Measurements from ENCODE around the gene MBD4.

The MBD4 gene

GRCh38 chr3:129463716-129464115 lies 24.0 kb upstream of the MBD4 start:
- POLR2A ChIA-PET = no interaction called here
- no peak for TF ChIP-seq CTCF (IDR thresholded peaks at IDR 0.05; ENCODE audit: control extremely low read depth, extremely low read depth, low read depth, missing control alignments)
- no peak for DNase-seq (ENCODE audit: extremely low spot score)
- CTCF ChIA-PET = interaction anchor here (0.8 to 1.9 kb wide), 8 partner anchors 11 to 494 kb away, joined by 3 to 6 read pairs (median 4); no protein-coding TSS in a partner anchor

- CTCF ChIA-PET = interaction anchor here (1.0 to 1.9 kb wide), 4 partner anchors 12 to 80 kb away, joined by 3 to 6 read pairs (median 4); no protein-coding TSS in a partner anchor
- POLR2A ChIA-PET = no interaction called here
- no peak for TF ChIP-seq CTCF (IDR thresholded peaks at IDR 0.05; ENCODE audit: control extremely low read depth, extremely low read depth, low read depth, missing control alignments)
- no peak for DNase-seq (ENCODE audit: extremely low spot score)
Observed at GRCh38 chr3:129463094-129463493, 23.3 kb upstream of the MBD4 start.

GRCh38 chr3:129462361-129462968 lies 22.7 kb upstream of the MBD4 start:
- no peak for TF ChIP-seq CTCF (IDR thresholded peaks at IDR 0.05; ENCODE audit: control extremely low read depth, extremely low read depth, low read depth, missing control alignments)
- ChIA-PET POLR2A (no interaction called here), CTCF (interaction anchor here (1.3 to 1.4 kb wide), 2 partner anchors 9 to 28 kb away, joined by 3 to 4 read pairs; no protein-coding TSS in a partner anchor)
- no peak for DNase-seq (ENCODE audit: extremely low spot score)

GRCh38 chr3:129461461-129462146 lies 21.9 kb upstream of the MBD4 start:
- ChIA-PET POLR2A (interaction anchor here (0.5 kb wide), 1 partner anchor 25 kb away, joined by 3 read pairs; no protein-coding TSS in a partner anchor), CTCF (interaction anchor here (1.3 to 1.4 kb wide), 2 partner anchors 8 to 29 kb away, joined by 3 to 4 read pairs; no protein-coding TSS in a partner anchor)
- TF ChIP-seq CTCF (IDR thresholded peaks at IDR 0.05; ENCODE audit: control extremely low read depth, extremely low read depth, low read depth, missing control alignments) = no peak
- no peak for DNase-seq (ENCODE audit: extremely low spot score)

- ChIA-PET POLR2A (no interaction called here), CTCF (interaction anchor here (1.7 kb wide), 1 partner anchor 8 kb away, joined by 5 read pairs; no protein-coding TSS in a partner anchor)
- TF ChIP-seq CTCF (IDR thresholded peaks at IDR 0.05; ENCODE audit: control extremely low read depth, extremely low read depth, low read depth, missing control alignments) = no peak
- no peak for DNase-seq (ENCODE audit: extremely low spot score)
Observed at GRCh38 chr3:129461022-129461421, 21.3 kb upstream of the MBD4 start.

GRCh38 chr3:129460572-129460971 lies 20.8 kb upstream of the MBD4 start:
- no peak for TF ChIP-seq CTCF (IDR thresholded peaks at IDR 0.05; ENCODE audit: control extremely low read depth, extremely low read depth, low read depth, missing control alignments)
- DNase-seq (ENCODE audit: extremely low spot score) = no peak
- ChIA-PET POLR2A (no interaction called here), CTCF (interaction anchor here (1.7 kb wide), 1 partner anchor 9 kb away, joined by 5 read pairs; no protein-coding TSS in a partner anchor)

Measured in GM10248 (cell line).